ENCODE results near the gene NR4A1.

DNA sequence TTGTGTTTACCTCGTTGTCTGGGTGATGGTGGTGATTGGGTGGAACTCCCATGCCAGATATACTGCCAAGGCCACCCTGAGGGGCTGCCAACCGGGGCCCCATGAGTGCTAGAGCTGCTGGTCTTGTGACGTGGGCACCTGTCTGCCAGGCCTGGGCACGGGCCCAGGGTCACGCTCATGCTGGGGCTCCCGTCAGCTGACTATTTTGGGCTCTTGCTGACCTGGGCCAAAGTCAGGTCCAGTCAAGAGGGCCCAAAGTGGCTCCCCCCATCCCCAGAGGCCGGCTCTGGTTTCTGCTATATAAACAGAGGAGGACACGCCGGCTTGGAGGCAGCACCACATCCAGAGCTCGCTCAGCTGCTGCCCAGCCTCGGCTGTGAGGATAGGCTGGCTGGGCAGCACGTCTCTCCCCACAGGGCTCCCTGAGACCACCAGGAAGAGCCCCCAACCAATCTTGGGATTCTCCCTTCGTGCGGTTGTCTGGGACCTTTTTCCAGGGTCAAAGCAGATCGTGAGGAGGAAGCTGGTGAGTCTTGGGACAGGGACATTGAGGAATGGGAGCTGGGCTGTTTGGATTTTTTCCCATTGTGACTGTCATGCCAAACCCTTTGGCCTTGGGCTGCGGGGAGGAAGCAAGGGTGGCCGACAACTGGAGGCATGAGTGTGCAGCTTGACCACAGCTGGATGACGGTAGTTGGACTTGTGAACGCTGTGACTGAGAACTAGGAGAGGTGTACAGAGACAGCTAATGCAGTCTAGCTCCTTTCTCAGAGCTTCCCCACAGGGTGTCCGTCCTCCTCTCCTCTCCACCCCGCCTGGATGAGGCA lies 7.6 kb upstream of the NR4A1 start:
- TF ChIP-seq, protein P1, sequence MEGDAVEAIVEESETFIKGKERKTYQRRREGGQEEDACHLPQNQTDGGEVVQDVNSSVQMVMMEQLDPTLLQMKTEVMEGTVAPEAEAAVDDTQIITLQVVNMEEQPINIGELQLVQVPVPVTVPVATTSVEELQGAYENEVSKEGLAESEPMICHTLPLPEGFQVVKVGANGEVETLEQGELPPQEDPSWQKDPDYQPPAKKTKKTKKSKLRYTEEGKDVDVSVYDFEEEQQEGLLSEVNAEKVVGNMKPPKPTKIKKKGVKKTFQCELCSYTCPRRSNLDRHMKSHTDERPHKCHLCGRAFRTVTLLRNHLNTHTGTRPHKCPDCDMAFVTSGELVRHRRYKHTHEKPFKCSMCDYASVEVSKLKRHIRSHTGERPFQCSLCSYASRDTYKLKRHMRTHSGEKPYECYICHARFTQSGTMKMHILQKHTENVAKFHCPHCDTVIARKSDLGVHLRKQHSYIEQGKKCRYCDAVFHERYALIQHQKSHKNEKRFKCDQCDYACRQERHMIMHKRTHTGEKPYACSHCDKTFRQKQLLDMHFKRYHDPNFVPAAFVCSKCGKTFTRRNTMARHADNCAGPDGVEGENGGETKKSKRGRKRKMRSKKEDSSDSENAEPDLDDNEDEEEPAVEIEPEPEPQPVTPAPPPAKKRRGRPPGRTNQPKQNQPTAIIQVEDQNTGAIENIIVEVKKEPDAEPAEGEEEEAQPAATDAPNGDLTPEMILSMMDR (IDR thresholded peaks at IDR 0.05): no peak
- no peak for TF ChIP-seq POLR2A (IDR thresholded peaks at IDR 0.05)
